Stimulated activated naive B cell treated with anti-CD40 and anti-IgM and Interleukin-4, amounts not matched to agents 10 μg/mL and 1 μg/mL and 100 μg/mL, for 72 hours (primary cell): ENCODE data around the gene WBP1.

Experiments
- ATAC-seq, 2 donors: fragments of 150-1000 bp; cut with Tn5 transposase; replicated peaks; 2 replicates each; pipeline ENCODE4 v1.10.0; 2021; ENCODE audit warnings: moderate library complexity in 1 of 2
- DNase-seq: peaks from one replicate; pipeline ENCODE4 v3.0.0; 2021
- H3K27ac Mint-ChIP-seq: one replicate; pipeline ENCODE4 v1.8.0; 2022; ENCODE audit warnings: mild to moderate bottlenecking, mixed read lengths
- H3K27me3 Mint-ChIP-seq, 2 donors: one replicate each; pipeline ENCODE4 v1.8.0; 2022; ENCODE audit warnings: mixed read lengths in 2 of 2
- H3K36me3 Mint-ChIP-seq, 2 donors: one replicate each; pipeline ENCODE4 v1.8.0; 2022; ENCODE audit warnings: mixed read lengths in 2 of 2, mild to moderate bottlenecking in 1 of 2
- H3K4me1 Mint-ChIP-seq, 2 donors: one replicate each; pipeline ENCODE4 v1.8.0; 2022; ENCODE audit warnings: mixed read lengths in 2 of 2, mild to moderate bottlenecking in 1 of 2
- H3K4me3 Mint-ChIP-seq, 2 donors: one replicate each; pipeline ENCODE4 v1.8.0; 2022; ENCODE audit warnings: mild to moderate bottlenecking in 2 of 2, mixed read lengths in 2 of 2, moderate library complexity in 1 of 2
- H3K9me3 Mint-ChIP-seq, 2 donors: one replicate each; pipeline ENCODE4 v1.8.0; 2022; ENCODE audit warnings: mixed read lengths in 2 of 2, mild to moderate bottlenecking in 1 of 2

The WBP1 gene

DNA sequence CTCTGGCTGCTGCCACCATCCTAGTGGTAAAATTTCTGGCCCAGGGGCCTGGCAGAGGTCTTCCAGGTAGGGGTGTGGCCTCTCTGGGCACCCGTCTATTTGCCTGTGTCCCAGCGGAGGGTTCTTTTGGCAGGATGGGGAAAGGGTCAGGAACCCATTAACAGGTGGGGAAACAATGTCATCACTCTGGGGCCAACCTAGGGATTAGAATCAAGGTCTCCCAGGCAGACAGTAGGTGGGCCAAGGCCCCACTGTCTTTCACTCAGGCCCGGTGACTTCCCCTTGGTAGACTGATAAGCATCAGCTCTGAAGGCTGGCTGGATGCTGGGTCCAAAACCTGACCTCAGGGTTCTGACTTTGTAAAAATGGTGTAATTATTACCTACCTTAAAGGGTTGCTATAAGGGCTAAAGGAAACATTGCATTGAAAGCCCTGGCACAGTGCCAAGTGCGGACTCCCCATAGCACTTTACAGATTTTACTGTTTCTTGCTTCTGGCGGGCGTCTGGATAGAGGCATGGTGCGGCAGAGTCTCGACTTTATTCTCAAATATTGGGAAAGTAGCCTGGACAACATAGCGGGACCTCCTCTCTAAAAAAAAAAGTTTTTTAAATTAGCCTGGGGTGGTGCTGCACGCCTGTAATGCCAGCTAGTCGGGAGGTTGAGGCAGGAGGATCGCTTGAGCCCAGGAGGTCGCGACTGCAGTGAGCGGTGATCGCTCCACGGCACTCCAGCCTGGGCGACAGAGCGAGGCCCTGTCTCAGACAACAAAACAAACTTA is 38.9 kb downstream of the WBP1 start:
- Mint-ChIP-seq H3K36me3 (peaks cover 26 to 28% of the 10 kb centered on the region in 2 donors), H3K9me3 (no peaks in the 10 kb centered on the region), H3K4me3 (peak overlapping the region; percentile 74 to 76), H3K27ac (peak overlapping the region; percentile 66), H3K4me1 (peaks cover 27 to 47% of the 10 kb centered on the region in 2 donors), H3K27me3 (peaks cover 37 to 48% of the 10 kb centered on the region in 2 donors)
- ATAC-seq: no peak
- no peak for DNase-seq

DNA sequence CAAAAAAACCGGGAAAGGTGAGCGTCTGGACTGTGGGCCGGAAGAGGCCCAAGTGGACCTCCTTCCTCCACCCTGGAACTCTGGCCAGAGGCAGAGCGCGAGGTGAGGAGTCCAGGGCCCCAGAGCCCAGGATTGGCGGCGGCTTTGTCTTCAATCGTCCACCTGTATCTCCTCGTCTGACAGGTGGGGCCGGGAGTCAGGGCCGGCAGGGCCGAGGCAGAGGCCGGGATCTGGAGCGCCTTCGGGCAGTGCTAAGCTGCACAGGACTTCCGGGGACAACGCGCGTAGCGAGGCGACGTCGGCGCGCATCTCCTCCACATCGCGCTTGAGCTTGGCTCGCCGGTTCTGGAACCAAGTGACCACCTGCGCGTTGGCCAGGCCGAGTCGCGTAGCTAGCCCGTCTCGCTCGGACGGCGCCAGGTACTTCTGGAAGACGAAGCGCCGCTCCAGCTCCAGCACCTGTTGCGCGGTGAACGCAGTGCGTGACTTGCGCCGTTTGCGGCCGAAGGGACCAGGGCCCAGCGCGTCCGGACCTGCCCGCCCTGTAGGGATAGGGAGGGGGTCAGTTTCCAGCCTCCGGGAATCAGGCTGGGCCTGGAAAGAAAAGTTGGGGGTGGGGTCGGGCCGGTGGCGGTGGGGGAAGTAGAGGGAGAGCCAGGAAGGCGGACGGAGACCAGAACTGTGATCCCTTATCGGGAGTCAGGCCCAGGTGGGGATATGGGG is 39.7 kb downstream of the WBP1 start:
- Mint-ChIP-seq H3K27ac (peak overlapping the region; percentile 70), H3K36me3 (peaks cover 22 to 23% of the 10 kb centered on the region in 2 donors), H3K9me3 (no peaks in the 10 kb centered on the region), H3K4me3 (peak overlapping the region; percentile 74 to 76), H3K27me3 (peaks cover 43 to 55% of the 10 kb centered on the region in 2 donors), H3K4me1 (peaks cover 32 to 55% of the 10 kb centered on the region in 2 donors)
- peak; percentile 30 to 52 for ATAC-seq
- no peak for DNase-seq

DNA sequence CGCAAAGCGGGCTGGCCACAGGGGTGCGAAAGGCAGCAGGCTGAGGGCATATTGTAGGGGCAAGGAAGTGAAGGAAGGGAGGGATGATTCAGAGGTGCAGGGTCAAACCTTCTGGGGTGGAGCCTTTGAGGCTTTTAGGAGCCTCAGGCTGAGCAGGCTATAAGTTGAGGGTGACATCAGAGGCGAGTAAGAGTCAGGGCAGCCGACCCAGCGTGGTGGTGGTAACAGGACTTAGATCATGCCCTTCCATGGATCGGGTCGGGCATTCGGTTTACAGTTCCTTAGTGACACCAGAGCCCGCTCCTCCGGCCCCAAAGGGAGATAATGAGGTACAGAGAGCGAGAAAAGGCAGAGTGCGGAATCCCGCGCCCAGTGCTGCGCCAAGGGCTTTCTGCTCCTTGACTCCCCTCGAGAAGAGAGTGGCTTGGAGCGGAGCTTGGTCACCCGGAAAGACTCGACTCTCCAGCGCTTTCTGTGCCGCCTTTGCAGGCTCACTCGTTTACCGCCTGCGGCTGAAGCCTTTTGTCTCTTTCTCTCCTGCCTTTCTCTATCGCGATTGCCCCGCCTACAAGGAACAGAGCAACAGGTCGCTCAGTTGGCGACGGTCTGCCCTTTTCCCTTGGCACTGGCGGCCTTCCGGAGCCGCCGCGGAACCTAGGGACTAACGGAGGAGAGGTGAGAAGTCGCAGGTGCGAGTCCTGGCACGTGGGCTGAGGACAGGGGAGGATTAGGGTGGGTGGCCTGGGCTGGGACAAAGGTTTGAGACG is 40.4 kb downstream of the WBP1 start:
- Mint-ChIP-seq H3K9me3 (no peaks in the 10 kb centered on the region), H3K4me1 (peaks cover 33 to 59% of the 10 kb centered on the region in 2 donors)
- no peak for DNase-seq

DNA sequence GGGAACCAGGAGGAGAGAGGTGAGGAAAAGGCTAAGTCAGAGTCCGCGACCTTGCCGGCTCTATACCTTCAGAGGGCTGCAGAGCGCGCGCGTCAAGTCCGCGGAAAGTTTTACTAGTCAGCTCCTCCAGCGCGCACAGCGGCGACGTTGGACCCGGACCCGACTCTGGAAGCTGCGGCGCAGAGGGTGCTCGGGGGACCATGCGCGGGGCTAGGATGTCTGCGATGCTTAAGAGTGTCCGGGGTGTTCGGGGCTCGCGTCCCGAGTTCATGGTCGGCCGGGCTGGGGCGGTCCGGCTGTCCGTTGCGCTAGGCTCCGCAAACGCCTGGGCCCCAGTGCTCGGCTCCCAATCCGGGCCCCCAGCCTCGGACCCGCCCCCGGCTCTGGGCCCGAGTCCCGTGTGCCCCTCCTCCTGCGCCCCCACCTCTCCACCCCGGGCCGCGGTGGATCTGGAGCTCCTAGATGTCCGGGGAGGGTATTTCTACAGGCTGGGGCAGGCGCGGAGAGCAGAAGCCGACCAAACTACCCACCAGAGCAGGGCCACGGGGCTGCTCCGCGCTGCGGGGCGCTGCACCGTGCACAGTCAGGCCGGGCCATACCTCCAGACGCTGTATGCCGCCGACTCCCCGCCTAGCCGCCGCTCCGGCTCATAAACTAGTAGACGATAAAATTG is 41.2 kb downstream of the WBP1 start, which contains the start of gene LBX2:
TSS of gene LBX2 (minus strand) at position 337 of the 673 bp plus-strand sequence. CDS start at position 271, 66 bp downstream.
- no peak for DNase-seq
- H3K27me3 Mint-ChIP-seq: peaks cover 50 to 63% of the 10 kb centered on the region in 2 donors
- peaks cover 36 to 61% of the 10 kb centered on the region in 2 donors for H3K4me1 Mint-ChIP-seq
- peak; percentile 30 to 31 for ATAC-seq
- H3K27ac Mint-ChIP-seq: peak within 1 kb of the TSS; percentile 70
- peaks cover 15 to 21% of the 10 kb centered on the region in 2 donors for H3K36me3 Mint-ChIP-seq
- peak within 1 kb of the TSS; percentile 74 to 76 for H3K4me3 Mint-ChIP-seq
- H3K9me3 Mint-ChIP-seq: no peaks in the 10 kb centered on the region

More for the DNA sequence above, 40.4 kb downstream of the WBP1 start:
- peak overlapping the region; percentile 70 for H3K27ac Mint-ChIP-seq
- H3K27me3 Mint-ChIP-seq: peaks cover 43 to 56% of the 10 kb centered on the region in 2 donors
- peak; percentile 31 to 46 for ATAC-seq
- peaks cover 16 to 23% of the 10 kb centered on the region in 2 donors for H3K36me3 Mint-ChIP-seq
- H3K4me3 Mint-ChIP-seq: peak overlapping the region; percentile 74 to 76

DNA sequence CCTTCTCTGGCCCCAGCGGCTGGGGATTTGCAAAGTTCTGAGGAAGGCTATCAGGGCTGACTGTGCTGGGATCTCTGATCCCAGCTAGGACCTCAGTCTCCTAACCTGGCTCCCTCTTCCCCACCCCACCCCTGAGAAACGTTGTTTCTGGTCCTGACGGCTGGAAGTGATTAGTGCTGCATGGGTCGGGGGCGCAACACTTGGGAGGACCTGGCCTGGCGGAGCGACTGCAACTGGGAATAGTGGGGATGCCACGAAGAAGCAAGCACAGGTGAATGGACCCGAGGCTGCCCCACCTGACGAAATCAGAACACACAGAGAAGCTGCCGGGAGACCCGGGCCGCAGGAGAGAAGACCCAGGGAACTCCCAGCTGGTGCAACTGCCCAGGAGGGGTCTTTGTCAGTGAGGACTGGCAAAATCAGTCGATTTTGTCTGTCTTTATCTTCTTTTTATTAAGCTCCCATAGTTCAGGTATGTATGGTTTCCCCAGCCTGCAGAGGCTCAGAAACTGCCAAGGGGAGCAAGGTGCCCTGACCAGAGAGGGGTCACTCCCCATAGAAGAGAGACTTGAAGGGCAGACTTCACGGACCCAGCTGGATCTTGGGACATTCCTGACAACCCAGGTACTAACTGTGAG is 41.8 kb downstream of the WBP1 start:
- DNase-seq: no peak
- ATAC-seq: no peak
- peaks cover 56 to 69% of the 10 kb centered on the region in 2 donors for H3K27me3 Mint-ChIP-seq
- peak overlapping the region; percentile 51 for H3K27ac Mint-ChIP-seq
- H3K9me3 Mint-ChIP-seq: no peaks in the 10 kb centered on the region
- H3K4me1 Mint-ChIP-seq: peaks cover 42 to 68% of the 10 kb centered on the region in 2 donors
- peak overlapping the region in 1 of 2 donors; percentile 74 for H3K4me3 Mint-ChIP-seq
- H3K36me3 Mint-ChIP-seq: peaks cover 20 to 26% of the 10 kb centered on the region in 2 donors

DNA sequence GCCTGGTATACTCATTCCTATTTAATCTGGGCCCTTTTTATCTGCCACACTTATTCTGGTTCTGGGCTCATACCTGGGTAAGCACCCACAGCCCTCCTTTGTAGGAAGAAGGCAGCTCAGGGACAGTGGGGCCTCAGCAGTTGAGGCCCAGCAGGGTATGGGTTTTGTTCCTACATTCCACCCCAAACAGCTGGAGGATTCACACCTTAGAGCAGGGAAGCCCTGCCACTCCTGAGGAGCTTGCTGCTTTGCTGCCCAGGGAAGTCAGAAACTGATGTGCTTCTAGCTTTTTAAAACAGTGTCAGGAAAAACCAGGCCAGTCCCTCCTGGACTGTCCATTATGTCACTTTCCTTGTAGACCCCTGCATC is 42.3 kb downstream of the WBP1 start:
- peaks cover 59 to 71% of the 10 kb centered on the region in 2 donors for H3K27me3 Mint-ChIP-seq
- peaks cover 47 to 73% of the 10 kb centered on the region in 2 donors for H3K4me1 Mint-ChIP-seq
- DNase-seq: no peak
- H3K27ac Mint-ChIP-seq: no peak overlapping the region
- ATAC-seq: no peak
- H3K4me3 Mint-ChIP-seq: no peak overlapping the region
- H3K9me3 Mint-ChIP-seq: no peaks in the 10 kb centered on the region
- H3K36me3 Mint-ChIP-seq: peaks cover 25 to 31% of the 10 kb centered on the region in 2 donors

DNA sequence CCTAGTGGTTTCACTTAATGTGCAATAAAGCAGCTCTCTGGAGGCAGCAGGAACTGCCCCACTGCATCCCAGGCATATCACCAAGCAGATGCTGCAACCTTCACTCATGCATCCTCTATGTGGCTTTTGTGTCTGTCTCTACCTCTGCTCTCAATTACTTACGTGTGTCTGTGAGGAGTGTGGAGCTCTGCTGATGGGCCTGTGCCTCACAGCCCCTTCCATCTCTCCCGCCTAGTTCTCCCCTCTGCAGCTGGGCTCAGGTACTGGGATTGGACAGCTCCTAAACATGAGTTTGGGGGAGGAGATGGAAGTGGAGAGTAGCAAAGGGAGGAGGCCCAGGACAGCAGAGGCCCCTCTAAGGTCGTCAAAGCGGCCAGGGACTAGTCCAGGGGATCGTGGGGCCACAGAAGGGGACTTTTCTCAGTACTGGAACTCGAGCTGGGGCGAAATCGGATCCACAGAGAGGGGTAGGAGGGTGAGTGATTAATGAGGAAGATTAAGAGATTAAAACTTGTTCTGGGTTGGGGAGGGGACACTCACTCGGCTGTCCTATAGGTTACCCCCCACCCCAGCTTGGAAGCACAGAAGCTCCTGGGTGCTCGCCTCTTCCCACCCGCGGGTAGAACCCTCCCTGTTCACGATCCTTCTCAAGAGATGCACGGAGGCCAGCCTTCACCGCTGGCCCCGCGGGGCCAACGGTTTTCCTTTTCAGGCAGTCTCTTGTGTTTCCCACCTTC is 43.3 kb downstream of the WBP1 start:
- Mint-ChIP-seq H3K27me3 (peaks cover 59 to 71% of the 10 kb centered on the region in 2 donors), H3K4me3 (peak overlapping the region; percentile 80 to 88), H3K9me3 (no peaks in the 10 kb centered on the region), H3K4me1 (peaks cover 51 to 80% of the 10 kb centered on the region in 2 donors), H3K27ac (no peak overlapping the region), H3K36me3 (peaks cover 29 to 35% of the 10 kb centered on the region in 2 donors)
- ATAC-seq (no peak), DNase-seq (no peak)

DNA sequence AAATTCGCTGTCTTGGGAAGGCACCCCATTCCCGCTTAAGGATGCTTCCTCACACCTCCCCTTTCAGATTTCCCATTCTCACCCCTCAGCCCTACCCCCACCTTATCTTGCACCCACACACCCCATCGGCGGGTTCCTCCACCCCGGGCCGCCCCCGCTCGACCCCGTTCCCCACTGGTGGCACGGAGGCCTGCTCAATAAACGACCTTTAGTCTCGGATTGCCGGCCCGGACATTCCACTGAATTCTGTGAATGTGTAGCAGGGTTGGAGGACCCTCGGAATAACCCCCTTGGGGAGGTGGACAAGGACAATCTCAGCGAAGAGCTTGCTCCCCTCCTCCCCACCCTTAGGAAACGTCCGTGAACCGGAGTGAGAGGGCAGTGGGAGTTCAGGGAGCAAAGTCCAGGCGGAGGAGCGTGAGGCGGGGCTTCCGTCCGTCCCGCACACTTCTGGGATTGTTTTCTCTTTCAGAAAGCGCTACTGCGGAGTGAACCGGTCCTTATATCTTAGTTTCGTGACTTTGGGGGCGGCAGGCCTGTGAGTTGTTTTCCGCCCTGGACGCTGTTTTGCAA is 44.0 kb downstream of the WBP1 start:
- no peak for ATAC-seq
- H3K9me3 Mint-ChIP-seq: no peaks in the 10 kb centered on the region
- DNase-seq: no peak
- H3K4me1 Mint-ChIP-seq: peaks cover 58 to 88% of the 10 kb centered on the region in 2 donors
- H3K36me3 Mint-ChIP-seq: peaks cover 35 to 41% of the 10 kb centered on the region in 2 donors
- peaks cover 59 to 71% of the 10 kb centered on the region in 2 donors for H3K27me3 Mint-ChIP-seq
- H3K4me3 Mint-ChIP-seq: peak overlapping the region; percentile 80 to 88
- no peak overlapping the region for H3K27ac Mint-ChIP-seq

DNA sequence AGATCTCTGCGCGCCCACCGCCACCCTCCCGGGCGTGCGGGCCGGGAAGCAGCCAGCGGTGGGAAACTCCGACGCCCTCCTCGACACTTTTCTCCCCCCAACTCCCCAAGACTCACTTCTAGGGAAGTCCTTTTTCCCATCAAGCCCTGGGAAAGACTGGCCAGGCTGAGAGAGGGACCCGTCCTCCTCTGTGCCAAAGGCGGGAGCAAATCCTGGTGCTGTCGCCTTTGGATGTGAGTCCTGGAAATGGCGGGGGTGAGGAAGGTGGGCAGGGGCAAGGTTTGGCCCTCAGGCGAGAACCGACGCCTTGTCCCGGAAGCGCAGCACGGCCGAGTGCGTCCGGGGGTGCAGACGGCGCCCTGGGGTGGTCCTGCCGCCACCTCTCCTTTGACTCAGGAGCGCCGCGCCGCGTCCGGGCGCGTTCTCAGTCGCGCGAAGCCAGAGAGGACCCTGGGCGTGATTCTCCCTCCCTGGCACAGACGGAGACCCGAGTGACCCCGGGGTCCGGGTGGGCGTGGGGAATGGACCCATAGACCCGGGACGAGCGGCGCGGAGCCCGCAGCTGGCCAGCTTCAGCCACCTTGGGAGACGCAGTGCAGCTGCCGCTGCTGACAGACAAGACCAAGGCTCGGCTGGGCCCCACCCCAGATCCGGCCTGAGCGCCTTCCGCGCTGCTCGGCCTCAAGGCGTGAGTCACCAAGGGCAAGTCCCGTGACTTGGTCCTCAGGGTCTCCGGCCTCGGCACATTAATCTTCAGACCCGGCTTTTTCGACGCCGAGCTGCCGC is 44.7 kb downstream of the WBP1 start:
- Mint-ChIP-seq H3K27me3 (peaks cover 58 to 66% of the 10 kb centered on the region in 2 donors), H3K27ac (peak overlapping the region; percentile 86), H3K36me3 (peaks cover 39 to 44% of the 10 kb centered on the region in 2 donors), H3K4me3 (peak overlapping the region; percentile 80 to 88), H3K4me1 (peaks cover 57 to 85% of the 10 kb centered on the region in 2 donors), H3K9me3 (no peaks in the 10 kb centered on the region)
- peak; percentile 59 for DNase-seq
- ATAC-seq: peak; percentile 45 to 48

DNA sequence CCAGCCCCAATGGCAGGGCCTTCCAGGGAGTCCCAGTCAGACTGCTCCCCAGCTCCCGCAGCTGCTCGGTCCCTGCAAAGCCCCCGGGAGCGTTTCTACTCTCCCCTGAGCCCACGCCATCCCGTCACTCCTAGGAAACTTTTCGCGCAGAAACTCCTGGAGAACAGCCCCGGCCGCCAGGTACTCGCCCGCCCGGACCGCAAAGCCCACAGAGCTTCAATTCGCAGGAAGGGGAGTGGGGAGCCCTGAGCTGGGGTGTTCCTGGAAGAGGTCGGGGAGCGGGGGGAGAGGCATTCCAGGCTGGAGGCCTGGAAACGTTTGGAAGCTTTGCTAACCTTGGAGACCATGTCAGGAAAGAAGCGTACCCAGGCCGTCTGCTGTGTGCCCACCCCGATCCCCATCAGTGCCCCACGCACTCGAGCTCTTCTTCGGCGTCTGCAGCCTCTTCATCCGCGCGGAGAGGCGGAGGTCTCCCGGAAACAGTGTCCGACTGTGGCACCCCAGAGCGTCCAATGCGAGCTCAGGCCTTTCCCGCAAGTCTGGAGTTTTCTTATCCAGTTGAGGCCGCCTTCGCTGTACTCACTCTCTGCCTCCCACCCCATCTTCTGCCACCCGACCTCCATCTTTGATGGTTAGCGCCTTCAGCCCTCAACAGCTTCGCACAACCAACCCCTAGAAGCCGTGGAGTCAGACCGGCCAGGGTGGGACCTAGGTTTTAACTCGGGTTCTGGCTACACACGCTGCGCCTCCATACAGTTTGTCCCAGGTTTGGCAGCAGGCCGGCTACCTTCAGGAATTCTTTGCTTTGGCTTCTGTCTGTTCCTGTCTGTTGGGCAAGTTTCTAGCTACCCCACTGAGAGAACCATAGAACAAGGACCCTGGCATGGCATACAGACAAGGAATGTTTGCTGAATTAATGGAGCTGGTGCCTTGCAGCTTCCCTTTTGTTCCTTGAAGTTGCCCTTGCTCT is 45.6 kb downstream of the WBP1 start:
- Mint-ChIP-seq H3K4me1 (peaks cover 58 to 85% of the 10 kb centered on the region in 2 donors), H3K36me3 (peaks cover 39 to 44% of the 10 kb centered on the region in 2 donors), H3K27ac (peak overlapping the region; percentile 86), H3K4me3 (peak overlapping the region; percentile 80 to 88), H3K9me3 (no peaks in the 10 kb centered on the region), H3K27me3 (peaks cover 50 to 57% of the 10 kb centered on the region in 2 donors)
- no peak for ATAC-seq
- no peak for DNase-seq

DNA sequence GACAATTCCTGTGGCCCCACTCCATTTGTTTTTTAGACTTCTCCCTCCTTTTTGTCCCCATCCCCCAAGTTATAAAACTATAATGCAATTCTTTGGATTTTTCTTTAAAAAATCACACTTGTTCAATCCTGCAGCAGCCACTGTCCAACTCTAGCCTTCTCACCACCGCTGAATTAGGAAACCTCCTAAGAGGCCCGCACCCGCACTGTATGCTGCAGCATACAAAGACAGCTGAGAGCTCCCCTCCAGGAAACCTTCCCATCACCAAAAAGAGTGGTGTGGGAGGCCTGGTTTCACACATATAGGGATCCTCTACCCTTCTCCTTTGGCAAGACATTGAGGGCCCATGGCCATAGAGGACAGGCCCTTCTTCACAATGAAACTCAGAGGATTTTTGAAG is 46.4 kb downstream of the WBP1 start:
- peaks cover 39 to 44% of the 10 kb centered on the region in 2 donors for H3K36me3 Mint-ChIP-seq
- H3K27ac Mint-ChIP-seq: peak overlapping the region; percentile 43
- no peak for ATAC-seq
- DNase-seq: no peak
- H3K4me1 Mint-ChIP-seq: peaks cover 53 to 79% of the 10 kb centered on the region in 2 donors
- H3K9me3 Mint-ChIP-seq: no peaks in the 10 kb centered on the region
- peaks cover 45 to 52% of the 10 kb centered on the region in 2 donors for H3K27me3 Mint-ChIP-seq
- H3K4me3 Mint-ChIP-seq: peak overlapping the region; percentile 63 to 71
